ENCODE data around the gene B4GALNT3.

DNA sequence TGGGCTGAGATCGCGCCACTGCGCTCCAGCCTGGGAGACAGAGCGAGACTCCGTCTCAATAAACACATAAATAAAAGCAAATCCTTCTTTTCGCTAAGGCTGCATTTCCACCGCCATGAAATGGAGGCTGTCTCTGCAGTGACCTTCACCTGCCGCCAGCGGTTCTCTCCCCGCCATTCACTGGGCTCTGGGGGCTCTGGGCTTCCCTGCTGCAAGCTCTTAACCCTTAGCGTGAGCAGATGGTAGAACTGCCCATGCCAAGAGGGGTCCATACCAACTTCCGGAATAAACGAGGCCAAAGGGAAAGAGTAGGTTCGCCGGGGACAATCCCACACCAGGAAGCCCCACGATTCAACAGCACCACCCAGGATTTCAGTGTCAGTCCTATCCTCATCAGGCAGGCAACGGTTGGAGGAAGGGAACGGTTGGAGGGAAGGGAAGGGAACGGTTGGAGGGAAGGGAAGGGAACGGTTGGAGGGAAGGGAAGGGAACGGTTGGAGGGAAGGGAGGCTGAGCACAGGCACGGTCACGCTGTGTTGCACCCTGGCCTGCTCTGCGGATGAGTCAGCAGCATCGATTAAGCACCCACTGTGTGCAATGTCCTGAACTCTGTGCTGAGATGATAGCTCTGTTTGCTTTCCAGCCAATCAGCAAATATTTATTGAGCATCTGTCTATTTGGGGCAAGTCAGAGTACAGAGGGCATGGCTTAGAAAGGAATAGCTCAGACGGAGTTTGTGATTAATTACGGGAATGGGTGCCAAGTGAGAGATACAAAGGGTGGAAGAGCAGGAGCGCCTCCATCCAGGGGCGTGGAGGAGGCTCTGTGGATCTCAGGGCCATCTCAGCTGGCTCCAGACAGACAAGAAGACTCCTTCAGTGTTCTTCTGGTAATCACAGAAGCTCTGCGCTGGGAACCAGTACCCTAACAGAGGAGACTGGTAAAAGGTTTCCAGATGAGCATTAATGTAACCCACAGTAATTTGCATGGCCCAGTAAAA lies 125.6 kb downstream of the B4GALNT3 start:
- TF ChIP-seq, protein P1, sequence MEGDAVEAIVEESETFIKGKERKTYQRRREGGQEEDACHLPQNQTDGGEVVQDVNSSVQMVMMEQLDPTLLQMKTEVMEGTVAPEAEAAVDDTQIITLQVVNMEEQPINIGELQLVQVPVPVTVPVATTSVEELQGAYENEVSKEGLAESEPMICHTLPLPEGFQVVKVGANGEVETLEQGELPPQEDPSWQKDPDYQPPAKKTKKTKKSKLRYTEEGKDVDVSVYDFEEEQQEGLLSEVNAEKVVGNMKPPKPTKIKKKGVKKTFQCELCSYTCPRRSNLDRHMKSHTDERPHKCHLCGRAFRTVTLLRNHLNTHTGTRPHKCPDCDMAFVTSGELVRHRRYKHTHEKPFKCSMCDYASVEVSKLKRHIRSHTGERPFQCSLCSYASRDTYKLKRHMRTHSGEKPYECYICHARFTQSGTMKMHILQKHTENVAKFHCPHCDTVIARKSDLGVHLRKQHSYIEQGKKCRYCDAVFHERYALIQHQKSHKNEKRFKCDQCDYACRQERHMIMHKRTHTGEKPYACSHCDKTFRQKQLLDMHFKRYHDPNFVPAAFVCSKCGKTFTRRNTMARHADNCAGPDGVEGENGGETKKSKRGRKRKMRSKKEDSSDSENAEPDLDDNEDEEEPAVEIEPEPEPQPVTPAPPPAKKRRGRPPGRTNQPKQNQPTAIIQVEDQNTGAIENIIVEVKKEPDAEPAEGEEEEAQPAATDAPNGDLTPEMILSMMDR (IDR thresholded peaks at IDR 0.05): no peak
- TF ChIP-seq POLR2A (IDR thresholded peaks at IDR 0.05): no peak
